Measurements from ENCODE around the gene NTM.
A peak's percentile ranks its signal among the peaks of the same experiment; 100 is the strongest.

NTM gene

DNA sequence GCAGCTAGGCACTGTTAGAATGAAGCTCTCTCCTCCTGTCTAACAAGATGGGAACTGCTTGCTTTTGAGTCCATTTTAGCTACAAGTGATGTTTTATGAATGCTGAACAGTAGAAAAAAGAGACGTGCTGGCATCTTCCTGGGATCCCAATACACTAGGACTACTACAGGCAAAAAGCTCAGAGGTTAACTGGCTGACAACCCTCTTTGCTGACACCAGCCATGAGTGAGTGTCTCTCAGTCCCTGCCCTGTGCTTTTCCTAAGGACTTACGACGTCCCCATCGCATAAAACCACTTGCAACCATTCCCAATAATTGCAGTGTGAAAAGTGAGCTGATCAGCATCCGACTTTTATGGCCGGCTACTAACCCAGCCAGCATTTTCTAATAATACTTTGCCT is 213.5 kb downstream of the NTM start:
- no peak for TF ChIP-seq CTCF (IDR thresholded peaks at IDR 0.05; ENCODE audit: control insufficient read depth, extremely low read depth, insufficient read depth)

DNA sequence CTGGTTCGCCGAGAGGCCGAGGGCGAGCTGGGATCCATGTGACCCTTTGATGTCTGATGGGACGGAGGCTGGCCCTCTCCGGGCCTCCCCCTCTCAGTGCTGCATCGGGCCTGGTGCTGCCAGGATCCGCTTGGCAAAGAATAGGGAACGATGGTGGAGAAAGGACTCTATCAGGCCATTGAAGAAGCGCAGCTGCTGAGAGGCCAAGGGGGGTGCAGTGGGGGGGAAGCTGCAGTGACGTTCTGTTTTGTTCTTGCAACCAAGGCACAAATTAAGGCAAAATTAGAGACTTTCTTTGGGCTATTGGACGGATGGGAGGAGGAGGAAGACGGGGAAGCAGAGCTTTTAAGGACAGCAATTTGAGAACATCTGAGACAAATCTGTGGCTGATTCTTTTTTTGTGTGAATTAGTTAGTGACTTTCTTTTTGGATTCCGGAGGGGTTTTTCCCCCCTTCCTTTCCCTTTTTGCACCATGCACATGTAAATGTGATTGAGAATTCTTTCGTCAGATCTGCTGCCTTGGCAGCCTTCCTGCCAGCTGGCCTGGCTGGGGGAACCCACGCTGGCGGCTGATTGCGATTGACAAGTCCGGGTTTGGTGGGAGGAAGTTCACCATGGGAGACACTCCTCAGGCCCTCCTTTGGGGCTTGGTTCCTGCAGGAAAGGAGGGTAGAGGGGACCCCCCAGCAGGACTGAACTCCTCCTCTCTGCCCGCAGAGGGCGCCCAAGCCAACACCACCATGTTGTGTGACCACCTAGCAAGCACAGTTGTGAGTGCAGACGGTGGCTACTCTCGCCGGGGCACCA is 214.6 kb downstream of the NTM start:
- H3K4me3 ChIP-seq (ENCODE audit: low read depth, low read length): no peak overlapping the region
- no peak for DNase-seq (ENCODE audit: low read depth)
- peak; percentile 30 for TF ChIP-seq CTCF (IDR thresholded peaks at IDR 0.05; ENCODE audit: control insufficient read depth, extremely low read depth, insufficient read depth)

More for the DNA sequence above, 213.5 kb downstream of the NTM start:
- H3K4me3 ChIP-seq (ENCODE audit: low read depth, low read length): no peak overlapping the region
- DNase-seq (ENCODE audit: low read depth): no peak

- no peak overlapping the region for H3K4me3 ChIP-seq (ENCODE audit: low read depth, low read length)
- DNase-seq (ENCODE audit: low read depth): no peak
- no peak for TF ChIP-seq CTCF (IDR thresholded peaks at IDR 0.05; ENCODE audit: control insufficient read depth, extremely low read depth, insufficient read depth)
Observed at GRCh38 chr11:131588057-131588456, 217.6 kb downstream of the NTM start.

DNA sequence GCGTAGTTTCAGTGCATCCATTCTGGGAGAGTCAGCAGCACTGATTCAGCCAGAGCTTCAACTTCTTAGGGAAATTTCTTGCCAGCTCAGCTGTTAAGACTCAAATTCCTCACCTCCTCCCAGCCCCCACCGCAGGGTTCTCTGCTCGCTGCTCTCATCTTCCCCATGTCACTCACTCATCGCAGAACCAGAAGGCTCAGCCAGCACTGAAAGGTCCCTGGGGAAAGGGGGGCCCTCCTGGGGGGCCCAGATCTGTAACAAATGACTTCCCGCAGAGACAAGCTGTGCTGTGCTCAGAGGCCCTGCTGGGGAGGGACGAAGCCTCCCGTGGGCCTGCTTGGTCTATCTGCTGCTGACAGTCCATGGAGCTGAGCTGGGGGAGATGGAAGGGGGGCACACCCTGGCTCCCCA is 220.6 kb downstream of the NTM start:
- DNase-seq (ENCODE audit: low read depth): no peak
- no peak overlapping the region for H3K4me3 ChIP-seq (ENCODE audit: low read depth, low read length)
- TF ChIP-seq CTCF (IDR thresholded peaks at IDR 0.05; ENCODE audit: control insufficient read depth, extremely low read depth, insufficient read depth): no peak

DNA sequence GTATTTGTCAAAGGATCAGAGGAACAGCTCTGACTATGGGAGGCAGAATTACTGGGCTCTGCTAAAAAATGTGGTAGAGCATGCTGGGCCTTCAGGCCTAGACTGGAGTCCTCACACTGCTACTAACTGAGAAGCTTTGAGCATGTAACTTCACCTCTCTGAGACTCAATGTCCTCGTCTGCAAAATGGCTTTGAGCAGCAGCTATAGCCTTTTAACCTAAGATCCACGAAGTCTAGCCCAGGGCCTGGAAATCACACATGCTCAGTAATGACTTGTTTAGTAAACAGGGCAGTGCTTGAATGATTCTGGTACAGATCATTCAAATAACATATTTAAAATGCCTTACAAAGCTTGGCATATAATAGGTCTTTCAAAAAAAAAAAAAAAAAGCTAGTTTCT is 221.7 kb downstream of the NTM start:
- no peak for TF ChIP-seq CTCF (IDR thresholded peaks at IDR 0.05; ENCODE audit: control insufficient read depth, extremely low read depth, insufficient read depth)
- H3K4me3 ChIP-seq (ENCODE audit: low read depth, low read length): no peak overlapping the region
- DNase-seq (ENCODE audit: low read depth): no peak

- H3K4me3 ChIP-seq (ENCODE audit: low read depth, low read length): no peak overlapping the region
- DNase-seq (ENCODE audit: low read depth): no peak
- TF ChIP-seq CTCF (IDR thresholded peaks at IDR 0.05; ENCODE audit: control insufficient read depth, extremely low read depth, insufficient read depth): no peak
Observed at GRCh38 chr11:131592734-131593133, 222.3 kb downstream of the NTM start.

DNA sequence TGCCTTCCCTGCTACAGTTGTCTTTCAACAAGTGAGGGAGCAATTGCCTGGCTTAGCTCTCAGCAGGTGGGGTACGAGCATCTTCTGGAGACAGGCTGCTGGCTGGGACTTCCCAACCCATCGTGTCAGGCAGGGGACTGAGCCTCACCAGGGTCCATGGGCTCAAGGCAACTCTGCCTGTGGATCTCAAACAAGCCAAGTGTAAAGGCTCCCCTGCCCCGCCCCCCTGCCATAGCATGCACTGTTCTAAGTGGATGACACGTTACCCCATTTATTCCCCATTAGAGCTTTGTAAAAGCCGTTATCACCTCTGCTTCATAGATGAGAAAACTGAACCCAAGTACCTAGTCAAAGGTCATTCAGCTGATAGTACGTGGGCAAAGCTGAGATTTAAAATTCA is 222.9 kb downstream of the NTM start:
- no peak overlapping the region for H3K4me3 ChIP-seq (ENCODE audit: low read depth, low read length)
- DNase-seq (ENCODE audit: low read depth): no peak
- TF ChIP-seq CTCF (IDR thresholded peaks at IDR 0.05; ENCODE audit: control insufficient read depth, extremely low read depth, insufficient read depth): no peak
